Amniotic epithelial cell (primary cell): ENCODE results near the gene MACROD1.
"Not testable (repeated sequence)": the region's sequence is repeated elsewhere in the genome, so short reads cannot be mapped to it uniquely, and the experiment has no call there.

Source experiments
- DNase-seq: peaks from one replicate; pipeline ENCODE4 v3.0.0-alpha.2; 2010; ENCODE audit warnings: low read depth

The MACROD1 gene

GRCh38 chr11:64185175-64185692, 19.3 kb upstream of the MACROD1 start:
- peak; percentile 79 for DNase-seq

GRCh38 chr11:64183890-64184289, 18.0 kb upstream of the MACROD1 start:
- no peak for DNase-seq

- DNase-seq, result peak; percentile 88
These were observed 15.8 kb upstream of the MACROD1 start for GRCh38 chr11:64181506-64182411.

- DNase-seq, result no peak
These were observed 15.0 kb upstream of the MACROD1 start for GRCh38 chr11:64180891-64181290.

- no peak for DNase-seq
These were observed 13.2 kb upstream of the MACROD1 start for GRCh38 chr11:64178951-64179639.

- DNase-seq, result no peak
These were observed 12.3 kb upstream of the MACROD1 start for GRCh38 chr11:64178203-64178602.

GRCh38 chr11:64176751-64177150, 10.8 kb upstream of the MACROD1 start:
- no peak for DNase-seq

GRCh38 chr11:64173616-64174355, 7.9 kb upstream of the MACROD1 start:
- peak; percentile 26 for DNase-seq

DNA sequence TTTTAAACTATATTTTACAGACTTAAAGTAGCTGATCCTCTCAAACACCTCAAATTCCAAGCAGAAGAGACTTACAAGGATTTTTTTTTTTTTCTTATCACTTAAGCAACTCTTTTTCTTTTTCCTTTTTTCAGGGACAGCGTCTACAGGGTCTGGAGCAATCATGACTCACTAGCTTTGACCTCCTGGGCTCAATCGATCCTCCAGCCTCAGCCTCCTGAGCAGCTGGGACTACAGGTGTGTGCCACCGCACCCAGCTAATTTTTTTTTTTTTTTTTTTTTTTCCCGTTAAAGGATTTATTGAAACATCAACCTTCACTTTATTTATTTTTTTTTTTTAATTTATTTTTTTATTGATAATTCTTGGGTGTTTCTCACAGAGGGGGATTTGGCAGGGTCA, 4.5 kb upstream of the MACROD1 start:
- no peak for DNase-seq

GRCh38 chr11:64165481-64165841, 452 bp downstream of the MACROD1 start:
- DNase-seq, result no peak

DNA sequence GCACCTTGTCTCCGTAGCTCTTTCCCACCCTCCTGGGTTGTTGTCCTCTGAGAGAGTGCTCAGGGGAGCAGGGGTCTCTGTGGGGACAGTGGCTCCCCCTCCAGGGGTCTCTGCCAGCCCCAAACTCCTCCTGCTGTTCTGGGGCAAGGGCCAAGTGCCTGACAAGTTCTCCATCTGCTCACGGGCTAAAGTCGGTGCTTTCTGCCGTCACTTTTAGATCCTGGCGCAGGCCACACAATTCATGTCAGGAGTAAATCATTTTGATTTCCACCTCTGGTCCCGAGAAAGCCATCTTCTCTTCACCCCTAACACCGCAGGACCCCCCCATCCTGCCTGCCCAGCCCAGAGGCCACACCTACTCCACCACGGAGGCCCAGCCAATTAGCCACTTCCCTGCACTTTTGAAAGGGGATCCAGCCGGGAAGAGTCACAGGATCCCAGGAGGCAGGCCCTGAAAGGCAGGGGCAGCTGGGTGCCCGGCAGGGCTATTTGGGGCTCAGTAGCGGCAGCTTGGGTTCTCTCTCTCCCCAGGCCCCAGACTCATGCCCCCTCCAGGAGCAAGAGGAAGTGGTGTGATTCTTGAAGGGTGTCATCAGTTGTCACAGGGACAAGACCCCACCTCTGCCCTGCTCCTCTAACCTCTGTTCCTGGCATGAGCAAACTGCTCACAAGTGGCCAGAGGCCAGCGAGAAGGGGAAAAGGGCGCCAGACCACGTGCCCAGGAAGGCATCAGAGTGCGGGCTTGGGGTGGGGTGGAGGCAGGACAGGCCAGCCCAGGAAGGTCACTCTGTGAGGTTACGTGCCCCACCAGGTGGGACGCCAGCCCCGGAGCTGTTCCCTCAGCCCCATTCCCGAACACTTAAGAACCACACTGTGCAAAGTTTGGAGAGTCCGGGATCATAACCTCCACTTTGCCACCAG, 1.3 kb downstream of the MACROD1 start:
- no peak for DNase-seq

DNA sequence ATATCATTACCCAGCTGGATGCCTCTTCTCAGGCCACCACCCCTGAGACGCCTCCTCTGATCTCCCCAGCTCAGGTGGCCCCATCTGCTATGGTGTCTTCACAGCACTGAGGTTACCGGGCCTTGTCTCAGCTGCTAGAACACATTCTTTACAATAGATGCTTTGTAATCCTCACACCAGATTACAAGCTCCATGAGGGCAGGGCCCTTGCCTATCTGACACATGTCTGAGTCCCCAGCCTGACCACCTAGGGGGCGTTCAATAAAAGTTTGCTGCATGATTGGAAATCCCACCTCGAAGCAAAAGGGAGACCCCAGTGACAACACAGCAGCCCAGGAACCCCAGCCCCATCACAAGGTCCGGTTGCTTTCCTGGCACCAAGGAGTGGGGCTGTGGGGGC, 2.0 kb downstream of the MACROD1 start:
- DNase-seq, result no peak

DNA sequence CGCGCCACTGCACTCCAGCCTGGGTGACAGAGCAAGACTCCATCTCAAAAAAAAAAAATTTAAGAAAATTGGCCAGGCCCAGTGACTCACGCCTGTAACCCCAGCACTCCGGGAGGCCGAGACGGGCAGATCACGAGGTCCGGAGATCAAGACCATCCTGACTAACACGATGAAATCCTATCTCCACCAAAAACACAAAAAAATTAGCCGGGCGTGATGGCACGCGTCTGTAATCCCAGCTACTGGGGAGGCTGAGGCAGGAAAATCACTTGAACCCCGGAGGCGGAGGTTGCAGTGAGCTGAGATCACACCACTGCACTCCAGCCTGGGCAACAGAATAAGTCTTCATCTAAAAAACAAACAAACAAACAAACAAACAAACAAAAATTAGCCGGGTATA, 3.1 kb downstream of the MACROD1 start:
- not testable (repeated sequence) for DNase-seq

DNA sequence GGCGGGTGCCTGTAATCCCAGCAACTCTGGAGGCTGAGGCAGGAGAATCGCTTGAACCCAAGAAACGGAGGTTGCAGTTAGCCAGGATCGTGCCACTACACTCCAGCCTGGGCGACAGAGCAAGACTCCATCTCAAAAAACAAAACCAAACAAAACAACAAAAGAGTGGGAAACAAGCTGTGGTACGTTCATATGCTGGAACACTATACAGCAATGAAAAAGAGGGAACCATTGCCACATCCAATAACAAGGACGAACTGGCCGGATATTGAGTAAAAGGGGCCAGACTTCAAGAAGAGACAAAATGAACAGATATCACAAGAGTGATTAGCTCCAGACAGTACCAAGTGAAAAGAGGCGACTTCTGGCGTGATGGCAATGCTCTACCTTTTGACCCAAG, 4.9 kb downstream of the MACROD1 start:
- DNase-seq, result no peak

- DNase-seq, result no peak
These were observed 8.1 kb downstream of the MACROD1 start for GRCh38 chr11:64157631-64158394.

- no peak for DNase-seq
These were observed 9.5 kb downstream of the MACROD1 start for GRCh38 chr11:64156235-64157011.

GRCh38 chr11:64153812-64154211, 12.1 kb downstream of the MACROD1 start:
- no peak for DNase-seq

DNA sequence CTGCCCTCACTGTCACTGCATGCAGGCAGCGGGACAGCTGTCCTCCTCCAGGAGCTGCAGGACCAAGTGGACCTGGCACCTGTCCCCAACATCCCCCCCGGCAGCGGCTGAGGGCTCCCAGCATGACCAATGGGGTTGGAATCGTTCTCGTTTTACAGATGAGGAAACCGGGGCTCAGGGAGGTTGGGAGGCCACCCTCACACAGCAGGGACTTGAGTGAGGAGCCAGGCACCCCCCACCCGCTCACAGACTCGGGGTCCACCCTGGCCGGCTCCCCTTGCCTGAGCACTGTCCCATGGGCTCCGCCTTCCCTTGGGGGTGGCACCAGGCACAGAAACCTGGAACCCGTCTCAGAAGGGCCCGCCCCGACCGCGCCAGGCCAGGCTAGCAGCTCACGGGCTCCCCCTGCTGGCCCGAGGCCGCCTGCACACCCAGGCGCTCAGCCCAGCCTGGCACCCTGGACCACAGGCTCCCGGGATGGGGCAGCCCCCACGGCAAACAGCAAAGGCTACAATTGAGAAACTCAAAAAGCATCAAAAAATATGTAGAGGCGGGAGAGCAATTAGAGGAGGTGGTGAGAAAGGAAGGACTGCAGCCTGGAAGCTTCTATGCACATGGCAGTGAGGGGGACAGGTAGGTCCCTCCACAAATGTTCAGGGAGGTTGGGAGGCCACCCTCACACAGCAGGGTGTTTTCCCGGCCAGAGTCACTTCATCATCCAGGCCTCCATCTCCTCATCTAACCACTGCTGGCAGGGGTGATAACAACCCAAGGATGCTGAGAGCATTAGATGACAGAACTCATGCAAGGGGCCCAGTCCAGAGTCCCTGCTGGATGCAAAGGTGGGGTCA, 12.8 kb downstream of the MACROD1 start:
- DNase-seq, result no peak

DNA sequence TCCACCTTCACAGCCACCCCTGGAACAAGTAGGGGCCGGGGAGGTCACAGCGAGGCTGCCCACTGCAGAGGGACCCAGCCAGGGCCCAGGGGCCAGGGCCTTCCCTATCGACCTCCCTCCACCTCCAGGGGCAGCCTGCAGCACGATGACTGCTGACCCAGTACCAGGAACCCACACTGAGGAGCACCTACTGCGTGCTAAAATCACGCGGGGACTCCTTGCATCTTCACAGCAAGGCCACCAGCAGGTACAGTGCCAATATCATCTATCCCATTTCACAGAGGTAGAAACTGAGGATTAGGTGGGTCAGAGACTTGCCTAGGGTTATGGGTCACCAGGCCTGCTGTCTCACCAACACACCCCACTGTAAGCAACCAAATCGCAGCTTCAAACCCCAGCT, 14.6 kb downstream of the MACROD1 start:
- no peak for DNase-seq
